Neural cell (in vitro differentiated cells): ENCODE results near the gene LRRC39.

Experiments
- POLR2AphosphoS5 ChIP-seq: IDR thresholded peaks from 2 replicates; pipeline ENCODE4 v1.6.1; 2012
- TAF1 ChIP-seq: IDR thresholded peaks from 2 replicates; pipeline ENCODE4 v1.6.1; 2012; ENCODE audit warnings: low read depth
- TF ChIP-seq, protein P1 (sequence below): fragments of 450-650 bp; IDR thresholded peaks from 2 replicates; pipeline ENCODE4 v1.5.1; 2014; ENCODE audit warnings: antibody characterized with exemption, mild to moderate bottlenecking, moderate library complexity; ENCODE audit not compliant: poor library complexity, severe bottlenecking

DNA sequence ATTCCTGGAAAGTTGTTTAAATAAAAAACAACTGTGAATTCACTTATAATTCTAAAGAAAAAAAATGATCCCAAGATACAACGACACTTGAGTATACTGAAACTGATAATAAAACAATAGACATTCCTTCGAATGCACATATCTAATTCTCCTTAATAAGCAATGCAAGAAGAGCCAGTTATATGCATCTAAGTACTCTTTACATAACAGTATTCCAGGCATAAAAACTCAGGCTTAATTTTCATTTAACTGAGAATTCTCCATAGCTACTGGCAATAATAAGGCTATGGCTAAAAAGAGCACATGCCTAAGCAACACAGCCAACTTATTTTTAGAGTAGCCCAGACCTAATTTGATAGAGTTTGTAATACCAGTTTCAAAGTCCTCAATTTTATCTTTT lies 76.5 kb downstream of the LRRC39 start:
- TF ChIP-seq, protein P1, sequence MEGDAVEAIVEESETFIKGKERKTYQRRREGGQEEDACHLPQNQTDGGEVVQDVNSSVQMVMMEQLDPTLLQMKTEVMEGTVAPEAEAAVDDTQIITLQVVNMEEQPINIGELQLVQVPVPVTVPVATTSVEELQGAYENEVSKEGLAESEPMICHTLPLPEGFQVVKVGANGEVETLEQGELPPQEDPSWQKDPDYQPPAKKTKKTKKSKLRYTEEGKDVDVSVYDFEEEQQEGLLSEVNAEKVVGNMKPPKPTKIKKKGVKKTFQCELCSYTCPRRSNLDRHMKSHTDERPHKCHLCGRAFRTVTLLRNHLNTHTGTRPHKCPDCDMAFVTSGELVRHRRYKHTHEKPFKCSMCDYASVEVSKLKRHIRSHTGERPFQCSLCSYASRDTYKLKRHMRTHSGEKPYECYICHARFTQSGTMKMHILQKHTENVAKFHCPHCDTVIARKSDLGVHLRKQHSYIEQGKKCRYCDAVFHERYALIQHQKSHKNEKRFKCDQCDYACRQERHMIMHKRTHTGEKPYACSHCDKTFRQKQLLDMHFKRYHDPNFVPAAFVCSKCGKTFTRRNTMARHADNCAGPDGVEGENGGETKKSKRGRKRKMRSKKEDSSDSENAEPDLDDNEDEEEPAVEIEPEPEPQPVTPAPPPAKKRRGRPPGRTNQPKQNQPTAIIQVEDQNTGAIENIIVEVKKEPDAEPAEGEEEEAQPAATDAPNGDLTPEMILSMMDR: no peak
- TF ChIP-seq TAF1 (no peak), POLR2AphosphoS5 (no peak)
